HL-60/S4 treated with retinoic acid at 250 ng/mL for 4 days and 3 days (cell line): Measurements from ENCODE around the gene GRID2.

Source experiments
- in situ Hi-C: fragments of 300-500 bp; cut with MboI; formaldehyde crosslinking; loops from 2 replicates; pipeline ENCODE4 v1.7.0; 2022; ENCODE audit warnings: low sequenced_read_pairs

Gene GRID2

DNA sequence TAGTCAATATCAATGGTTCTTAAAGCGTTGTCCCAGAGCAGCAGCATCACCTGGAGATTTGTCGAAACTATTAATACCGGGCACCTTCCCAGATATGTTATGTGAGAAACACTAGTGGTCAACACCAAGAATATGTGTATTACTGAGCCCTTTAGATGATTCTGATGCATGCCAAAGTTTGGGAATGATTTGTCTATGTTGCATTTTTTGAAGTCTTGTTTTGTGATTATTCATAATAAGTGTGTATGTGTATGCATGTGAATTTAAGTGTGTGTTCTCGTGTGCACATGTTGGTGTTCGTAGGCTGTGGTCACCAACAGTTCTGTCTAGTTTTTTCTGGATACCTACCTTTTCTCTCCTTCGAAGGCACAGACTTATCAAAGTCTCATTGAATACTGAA lies 749.4 kb downstream of the GRID2 start:
- in situ Hi-C loops: no loop called here

DNA sequence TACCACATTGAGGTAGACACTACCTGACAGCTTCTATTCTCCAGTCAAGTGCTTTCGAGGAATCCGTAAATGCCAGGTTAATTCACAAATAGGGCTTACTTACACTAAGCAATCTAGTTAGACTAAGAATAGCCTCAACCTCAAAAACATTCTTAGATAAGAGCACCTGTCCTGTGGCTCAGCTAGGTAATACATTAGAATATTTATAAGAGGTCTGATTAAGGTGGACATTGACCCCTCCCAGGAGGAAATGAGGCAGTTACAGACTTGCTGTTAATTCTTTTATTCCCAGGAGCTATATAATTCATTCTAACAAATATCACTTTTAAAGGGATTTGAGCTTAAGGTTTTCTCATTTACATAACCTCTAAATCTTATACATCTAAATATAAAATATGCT lies 758.1 kb downstream of the GRID2 start:
- in situ Hi-C loops: no loop called here

GRCh38 chr4:93063325-93063724 lies 759.6 kb downstream of the GRID2 start:
- in situ Hi-C loops: no loop called here

- in situ Hi-C loops: no loop called here
Observed at GRCh38 chr4:93065790-93066189, 762.0 kb downstream of the GRID2 start.

- in situ Hi-C loops: no loop called here
Observed at GRCh38 chr4:93066749-93067148, 763.0 kb downstream of the GRID2 start.

- in situ Hi-C loops: no loop called here
Observed at GRCh38 chr4:93072292-93072691, 768.5 kb downstream of the GRID2 start.

- in situ Hi-C loops: no loop called here
Observed at GRCh38 chr4:93080316-93080715, 776.5 kb downstream of the GRID2 start.

DNA sequence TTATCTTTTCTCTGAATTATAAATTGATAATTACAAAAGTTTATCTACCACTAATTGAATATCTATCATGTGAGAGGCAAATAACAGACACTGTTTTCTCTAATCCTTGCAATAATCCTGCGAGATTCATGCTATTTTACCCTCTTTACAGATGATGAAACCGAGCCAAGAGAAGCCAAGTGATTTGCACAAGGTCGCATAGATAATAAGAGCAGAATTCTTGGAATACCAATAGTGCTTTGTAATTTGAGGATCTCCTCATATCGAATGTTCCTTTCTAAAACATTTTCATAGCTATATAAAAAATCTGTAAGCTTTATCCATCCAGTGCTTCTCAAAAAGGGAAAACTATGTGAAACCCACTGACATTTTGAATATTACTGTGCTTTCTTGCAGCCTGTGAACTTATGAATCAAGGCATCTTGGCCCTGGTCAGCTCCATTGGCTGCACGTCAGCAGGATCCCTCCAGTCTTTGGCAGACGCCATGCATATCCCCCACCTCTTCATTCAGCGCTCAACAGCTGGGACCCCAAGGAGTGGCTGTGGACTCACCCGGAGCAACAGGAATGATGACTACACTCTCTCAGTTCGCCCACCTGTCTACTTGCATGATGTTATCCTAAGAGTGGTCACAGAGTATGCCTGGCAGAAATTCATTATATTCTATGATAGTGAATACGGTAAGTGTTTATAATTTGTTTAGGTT lies 781.0 kb downstream of the GRID2 start:
- in situ Hi-C loops: no loop called here

DNA sequence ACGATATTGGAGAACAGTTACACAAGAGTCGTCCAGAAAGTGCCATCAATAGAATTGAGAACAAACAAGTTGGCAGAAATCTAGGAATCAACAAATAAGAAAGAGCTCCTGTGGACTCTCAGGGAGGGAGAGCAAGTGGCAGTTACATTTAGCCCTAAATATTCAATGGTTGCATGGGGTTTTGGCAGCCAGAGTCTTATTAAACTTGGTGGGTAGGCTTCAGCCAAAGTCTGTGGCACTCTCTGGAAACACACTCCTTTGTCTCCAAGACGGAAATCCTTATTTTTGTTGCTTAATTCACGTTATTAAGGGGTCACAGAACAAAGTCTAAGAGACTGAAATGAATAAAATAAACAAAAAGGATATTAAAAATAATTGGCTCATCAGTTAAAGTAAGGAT lies 782.6 kb downstream of the GRID2 start:
- in situ Hi-C loops: no loop called here

DNA sequence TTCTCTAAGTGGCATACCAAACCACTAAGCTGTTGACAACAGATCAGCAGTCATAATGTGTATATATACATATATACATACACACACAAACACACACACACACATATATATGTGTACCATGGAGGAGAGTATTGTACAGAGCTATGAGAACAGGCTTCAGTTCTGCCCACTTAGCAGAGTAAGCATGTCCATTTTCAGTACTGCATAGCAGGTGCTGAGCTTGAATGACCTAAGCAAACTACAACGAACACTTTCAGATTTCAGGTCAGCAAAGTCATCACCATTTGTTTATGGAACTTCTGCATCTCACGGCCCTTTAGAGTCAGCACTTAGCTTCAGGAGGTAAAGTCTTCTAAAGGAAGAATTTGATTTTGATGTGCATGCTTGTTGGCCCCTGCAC lies 789.0 kb downstream of the GRID2 start:
- in situ Hi-C loops: no loop called here

- in situ Hi-C loops: no loop called here
Observed at GRCh38 chr4:93103042-93103441, 799.3 kb downstream of the GRID2 start.

DNA sequence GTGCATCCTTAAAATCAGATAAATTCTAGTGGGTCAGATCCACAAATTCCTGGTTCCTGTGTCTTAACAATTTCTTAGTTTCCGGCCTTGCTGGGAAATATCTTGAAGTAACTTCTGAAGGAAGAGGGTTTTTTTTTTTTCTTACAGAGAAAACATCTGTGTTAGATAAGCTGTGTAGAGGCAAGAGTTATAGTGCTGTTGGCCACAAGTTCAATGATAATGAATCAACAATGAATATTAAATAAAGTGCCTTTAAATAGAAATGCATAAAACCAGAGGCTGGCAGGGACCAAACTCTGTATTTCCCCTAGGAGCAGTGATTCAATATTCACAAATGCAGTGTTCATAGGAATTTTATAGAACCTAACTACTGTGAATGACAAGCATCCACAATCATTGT lies 812.9 kb downstream of the GRID2 start:
- in situ Hi-C loops: no loop called here

GRCh38 chr4:93127489-93127888 lies 823.7 kb downstream of the GRID2 start:
- in situ Hi-C loops: no loop called here

DNA sequence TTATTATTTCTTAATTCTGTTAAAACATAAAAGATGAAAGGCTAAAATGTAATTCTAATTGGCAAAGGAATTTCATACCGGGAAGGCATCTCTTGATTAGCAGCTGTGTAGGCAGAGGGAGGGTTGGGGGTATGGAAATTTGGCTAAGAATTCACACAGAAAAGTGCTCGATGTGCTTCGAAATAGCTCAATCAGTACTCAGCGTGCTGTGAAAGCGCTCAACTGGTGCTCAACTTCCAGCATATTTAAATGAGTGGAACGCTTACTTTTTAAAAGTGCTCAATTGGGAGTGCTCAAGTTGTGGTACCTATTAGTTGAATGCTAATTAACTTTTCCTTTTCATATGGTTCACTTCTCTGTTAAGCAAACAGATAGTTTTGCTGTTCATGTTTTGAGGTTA lies 828.9 kb downstream of the GRID2 start:
- in situ Hi-C loops: no loop called here

GRCh38 chr4:93139118-93139517 lies 835.4 kb downstream of the GRID2 start:
- in situ Hi-C loops: no loop called here

GRCh38 chr4:93143902-93144301 lies 840.1 kb downstream of the GRID2 start:
- in situ Hi-C loops: no loop called here

DNA sequence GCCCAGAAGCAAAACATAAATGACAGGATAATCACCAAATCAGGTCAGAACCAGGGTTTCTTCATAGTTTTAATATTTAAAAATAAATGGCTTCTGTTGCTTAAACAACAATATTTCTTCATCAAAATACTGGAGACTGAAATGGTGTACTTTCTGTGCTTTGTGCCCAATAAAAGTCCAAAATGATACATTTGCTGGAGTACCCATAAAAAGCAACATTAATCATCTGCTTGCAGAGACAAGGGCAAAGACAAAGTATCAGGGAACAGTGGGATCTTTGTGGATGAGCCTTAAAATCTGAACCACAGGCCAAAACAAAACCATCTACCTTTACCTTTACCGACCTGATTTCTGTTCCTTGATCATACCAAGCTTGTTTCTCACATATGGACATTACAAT lies 840.9 kb downstream of the GRID2 start:
- in situ Hi-C loops: no loop called here

DNA sequence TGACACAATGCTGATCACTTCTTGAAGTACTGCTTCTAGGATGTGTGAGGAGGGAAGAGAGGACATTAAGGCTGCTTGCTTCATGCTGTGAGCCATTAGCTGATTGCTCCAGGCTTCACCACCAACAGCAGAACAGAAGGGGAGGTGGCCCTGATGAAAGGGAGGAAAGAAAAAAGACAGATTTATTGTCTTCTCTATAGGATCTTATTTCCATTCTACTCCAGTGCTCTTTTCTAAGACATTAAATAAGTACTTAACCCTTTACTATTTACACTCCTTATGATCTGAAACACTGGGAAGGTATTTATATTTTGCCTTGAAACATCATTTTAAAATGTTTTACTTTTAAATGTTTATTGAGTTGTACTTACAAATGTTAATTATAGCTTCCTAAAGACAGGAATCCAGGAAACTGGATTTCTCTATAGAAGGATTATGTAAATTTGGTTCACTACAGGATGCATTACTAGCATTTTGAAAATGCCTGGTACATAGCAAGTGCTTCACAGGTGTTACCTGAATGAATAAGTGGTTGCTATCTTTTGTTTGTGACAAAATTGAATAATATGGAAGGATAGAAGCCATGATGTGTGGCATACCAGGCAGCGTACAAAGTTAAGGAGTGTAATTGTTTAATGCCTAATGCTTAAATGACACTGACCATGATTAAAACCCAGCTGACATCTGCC lies 843.9 kb downstream of the GRID2 start:
- in situ Hi-C loops: no loop called here

DNA sequence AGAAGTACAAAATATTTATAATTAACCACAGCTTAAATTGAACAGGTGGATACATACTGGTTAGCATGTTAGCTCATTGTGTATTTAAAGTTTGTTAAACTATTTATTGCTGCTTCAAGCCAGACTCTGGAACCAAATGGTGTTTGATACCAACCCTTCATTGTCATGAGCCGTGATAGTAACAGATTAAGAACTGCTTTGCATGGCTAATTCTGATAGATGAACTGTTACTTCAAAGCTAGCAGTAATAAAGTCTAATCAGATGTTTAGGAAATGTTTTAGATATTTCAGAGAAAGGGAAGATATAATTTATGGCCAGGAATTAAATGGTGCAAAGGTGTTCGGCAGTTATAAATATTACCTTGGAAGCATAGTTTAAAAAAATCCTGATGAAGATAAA lies 848.7 kb downstream of the GRID2 start:
- in situ Hi-C loops: no loop called here

GRCh38 chr4:93157986-93158385 lies 854.2 kb downstream of the GRID2 start:
- in situ Hi-C loops: no loop called here

DNA sequence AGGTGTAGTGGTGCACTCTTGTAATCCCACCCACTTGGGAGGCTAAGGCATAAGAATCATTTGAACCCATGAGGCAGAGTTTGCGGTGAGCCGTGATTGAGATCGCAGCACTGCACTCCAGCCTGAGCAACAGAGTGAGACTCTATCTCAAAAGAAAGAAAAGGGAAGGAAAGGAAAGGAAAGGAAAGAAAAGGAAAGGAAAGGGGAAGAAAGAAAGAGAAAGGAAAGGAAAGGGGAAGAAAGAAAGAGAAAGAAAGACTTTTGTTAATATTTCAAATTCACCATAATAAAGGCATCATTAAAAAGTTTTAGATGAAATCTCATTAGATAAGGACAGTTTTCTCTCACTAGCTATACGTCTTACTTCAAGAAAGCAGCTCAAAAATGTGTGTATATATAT lies 864.3 kb downstream of the GRID2 start:
- in situ Hi-C loops: no loop called here

- in situ Hi-C loops: no loop called here
Observed at GRCh38 chr4:93169966-93170365, 866.2 kb downstream of the GRID2 start.

GRCh38 chr4:93174598-93174997 lies 870.8 kb downstream of the GRID2 start:
- in situ Hi-C loops: no loop called here
